ENCODE data around the gene STIM1. TPM values are rescaled to one million over a fixed set of nuclear protein-coding genes. Genes with fewer than 3 reads are reported as not detected.

Gene STIM1
- total RNA-seq, 1 donor from 2014 or later: 9.6 TPM

DNA sequence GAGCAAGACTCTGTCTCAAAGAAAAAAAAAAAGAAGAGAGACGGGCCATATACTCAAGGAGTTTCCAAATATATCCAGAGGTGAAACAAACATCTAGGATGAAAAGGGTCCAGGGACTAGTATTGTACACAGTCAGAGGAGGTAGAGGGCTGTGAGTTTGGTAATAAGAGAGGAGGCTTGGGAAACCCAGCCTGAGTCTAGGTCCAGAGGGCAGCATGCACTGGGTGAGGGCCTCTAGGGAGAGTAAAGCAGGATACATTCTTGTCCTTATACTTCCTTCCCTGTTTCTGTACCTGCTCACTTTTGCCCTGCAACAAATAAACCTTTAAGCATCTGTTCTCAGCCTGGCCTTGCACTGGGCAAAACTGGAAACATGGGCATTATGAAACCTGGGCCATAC is 31.5 kb downstream of the STIM1 start:
- TF ChIP-seq, protein P1, sequence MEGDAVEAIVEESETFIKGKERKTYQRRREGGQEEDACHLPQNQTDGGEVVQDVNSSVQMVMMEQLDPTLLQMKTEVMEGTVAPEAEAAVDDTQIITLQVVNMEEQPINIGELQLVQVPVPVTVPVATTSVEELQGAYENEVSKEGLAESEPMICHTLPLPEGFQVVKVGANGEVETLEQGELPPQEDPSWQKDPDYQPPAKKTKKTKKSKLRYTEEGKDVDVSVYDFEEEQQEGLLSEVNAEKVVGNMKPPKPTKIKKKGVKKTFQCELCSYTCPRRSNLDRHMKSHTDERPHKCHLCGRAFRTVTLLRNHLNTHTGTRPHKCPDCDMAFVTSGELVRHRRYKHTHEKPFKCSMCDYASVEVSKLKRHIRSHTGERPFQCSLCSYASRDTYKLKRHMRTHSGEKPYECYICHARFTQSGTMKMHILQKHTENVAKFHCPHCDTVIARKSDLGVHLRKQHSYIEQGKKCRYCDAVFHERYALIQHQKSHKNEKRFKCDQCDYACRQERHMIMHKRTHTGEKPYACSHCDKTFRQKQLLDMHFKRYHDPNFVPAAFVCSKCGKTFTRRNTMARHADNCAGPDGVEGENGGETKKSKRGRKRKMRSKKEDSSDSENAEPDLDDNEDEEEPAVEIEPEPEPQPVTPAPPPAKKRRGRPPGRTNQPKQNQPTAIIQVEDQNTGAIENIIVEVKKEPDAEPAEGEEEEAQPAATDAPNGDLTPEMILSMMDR (IDR thresholded peaks at IDR 0.05; ENCODE audit: partially characterized antibody, unreplicated experiment): no peak
- Mint-ChIP-seq H3K4me1 (ENCODE audit: low read depth, unreplicated experiment) (no peaks in the 10 kb centered on the region), H3K27ac (ENCODE audit: unreplicated experiment) (no peak overlapping the region), H3K27me3 (ENCODE audit: unreplicated experiment) (no peaks in the 10 kb centered on the region), H3K36me3 (ENCODE audit: unreplicated experiment) (no peaks in the 10 kb centered on the region), H3K4me3 (ENCODE audit: unreplicated experiment) (no peak overlapping the region), H3K9me3 (ENCODE audit: unreplicated experiment) (no peaks in the 10 kb centered on the region)
- no peak for DNase-seq

DNA sequence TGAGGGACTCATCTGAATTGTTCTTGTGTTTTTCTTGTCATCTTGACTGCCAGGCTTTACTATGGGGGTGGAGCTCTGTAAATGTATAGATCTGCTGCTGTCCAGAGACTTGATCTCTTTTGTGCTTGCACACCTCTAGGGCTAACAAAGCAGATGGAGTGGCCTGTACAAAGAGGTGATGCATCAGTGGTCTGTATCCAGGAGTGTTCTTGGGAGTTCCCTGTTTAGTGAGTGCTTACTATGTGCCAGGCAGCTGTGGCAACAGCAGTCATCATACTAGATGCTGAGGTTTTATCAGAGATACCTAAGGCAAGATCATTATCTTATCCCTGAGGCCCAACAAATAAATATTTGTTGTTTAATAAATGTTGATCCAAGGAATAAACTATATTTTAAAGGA is 33.4 kb downstream of the STIM1 start:
- H3K27me3 Mint-ChIP-seq (ENCODE audit: unreplicated experiment): no peaks in the 10 kb centered on the region
- H3K4me1 Mint-ChIP-seq (ENCODE audit: low read depth, unreplicated experiment): no peaks in the 10 kb centered on the region
- H3K27ac Mint-ChIP-seq (ENCODE audit: unreplicated experiment): no peak overlapping the region
- no peak for DNase-seq
- no peaks in the 10 kb centered on the region for H3K9me3 Mint-ChIP-seq (ENCODE audit: unreplicated experiment)
- no peak overlapping the region for H3K4me3 Mint-ChIP-seq (ENCODE audit: unreplicated experiment)
- TF ChIP-seq, protein P1 (IDR thresholded peaks at IDR 0.05; ENCODE audit: partially characterized antibody, unreplicated experiment): no peak
- no peaks in the 10 kb centered on the region for H3K36me3 Mint-ChIP-seq (ENCODE audit: unreplicated experiment)

DNA sequence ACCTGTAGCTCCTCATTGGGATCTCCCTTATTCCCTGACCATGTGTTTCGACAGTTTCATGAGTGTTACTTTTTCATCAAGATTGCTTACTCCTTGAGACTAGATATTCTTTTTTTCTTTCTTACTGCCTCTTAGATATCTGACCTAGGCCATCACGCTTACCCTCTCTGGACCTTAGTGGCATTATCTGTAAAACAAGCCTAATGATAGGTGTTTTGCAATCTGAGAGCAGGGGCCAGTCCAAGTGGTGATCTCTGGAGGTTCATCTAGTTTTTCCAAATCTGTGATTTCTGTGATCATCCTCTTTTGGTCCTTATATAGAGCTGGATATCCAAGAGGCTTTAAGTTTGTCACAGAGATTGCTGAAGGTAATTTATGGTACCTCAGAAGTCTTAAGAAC is 34.5 kb downstream of the STIM1 start:
- no peak overlapping the region for H3K4me3 Mint-ChIP-seq (ENCODE audit: unreplicated experiment)
- H3K4me1 Mint-ChIP-seq (ENCODE audit: low read depth, unreplicated experiment): no peaks in the 10 kb centered on the region
- no peaks in the 10 kb centered on the region for H3K9me3 Mint-ChIP-seq (ENCODE audit: unreplicated experiment)
- no peaks in the 10 kb centered on the region for H3K27me3 Mint-ChIP-seq (ENCODE audit: unreplicated experiment)
- TF ChIP-seq, protein P1 (IDR thresholded peaks at IDR 0.05; ENCODE audit: partially characterized antibody, unreplicated experiment): no peak
- H3K27ac Mint-ChIP-seq (ENCODE audit: unreplicated experiment): no peak overlapping the region
- no peak for DNase-seq
- H3K36me3 Mint-ChIP-seq (ENCODE audit: unreplicated experiment): no peaks in the 10 kb centered on the region

DNA sequence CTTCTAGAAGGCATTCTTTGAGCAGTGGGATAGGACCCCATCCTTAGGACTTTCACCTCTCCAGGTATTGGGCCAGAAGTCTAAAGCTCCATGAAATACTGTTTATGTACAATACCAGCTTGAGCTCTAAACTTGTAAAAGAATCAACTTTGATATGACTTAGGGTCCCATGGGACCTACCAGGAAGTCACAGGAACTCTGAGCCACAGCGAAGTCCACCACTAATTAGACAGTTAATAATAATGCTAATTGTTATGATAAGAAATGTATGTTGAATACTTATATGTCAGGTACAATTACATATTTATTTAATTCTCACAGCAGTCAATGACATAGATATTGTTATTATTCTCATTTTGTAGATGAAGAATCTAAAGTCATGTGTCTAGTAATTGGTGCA is 35.3 kb downstream of the STIM1 start:
- no peak overlapping the region for H3K27ac Mint-ChIP-seq (ENCODE audit: unreplicated experiment)
- H3K4me1 Mint-ChIP-seq (ENCODE audit: low read depth, unreplicated experiment): no peaks in the 10 kb centered on the region
- TF ChIP-seq, protein P1 (IDR thresholded peaks at IDR 0.05; ENCODE audit: partially characterized antibody, unreplicated experiment): no peak
- H3K9me3 Mint-ChIP-seq (ENCODE audit: unreplicated experiment): no peaks in the 10 kb centered on the region
- no peak for DNase-seq
- no peaks in the 10 kb centered on the region for H3K27me3 Mint-ChIP-seq (ENCODE audit: unreplicated experiment)
- H3K4me3 Mint-ChIP-seq (ENCODE audit: unreplicated experiment): no peak overlapping the region
- no peaks in the 10 kb centered on the region for H3K36me3 Mint-ChIP-seq (ENCODE audit: unreplicated experiment)

DNA sequence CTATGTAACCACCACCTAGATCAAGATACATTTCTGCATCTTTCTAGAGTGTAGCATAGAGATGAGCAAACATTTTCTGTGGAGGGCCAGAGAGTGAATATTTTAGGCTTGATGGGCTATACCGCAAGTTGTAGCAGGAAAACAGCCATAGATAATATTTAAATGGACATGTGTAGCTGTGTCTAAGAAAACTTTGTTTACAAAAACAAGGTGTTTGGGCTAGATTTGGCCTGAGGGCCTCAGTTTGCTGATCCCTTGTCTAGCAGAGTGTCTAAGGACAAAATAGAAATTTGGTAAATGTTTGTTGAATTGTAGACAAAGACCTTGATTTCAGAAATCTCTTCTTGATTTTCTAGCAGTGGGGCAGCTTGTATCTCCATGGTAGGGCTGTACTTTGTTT is 36.3 kb downstream of the STIM1 start:
- H3K9me3 Mint-ChIP-seq (ENCODE audit: unreplicated experiment): no peaks in the 10 kb centered on the region
- H3K4me1 Mint-ChIP-seq (ENCODE audit: low read depth, unreplicated experiment): no peaks in the 10 kb centered on the region
- no peak overlapping the region for H3K27ac Mint-ChIP-seq (ENCODE audit: unreplicated experiment)
- no peak overlapping the region for H3K4me3 Mint-ChIP-seq (ENCODE audit: unreplicated experiment)
- no peaks in the 10 kb centered on the region for H3K27me3 Mint-ChIP-seq (ENCODE audit: unreplicated experiment)
- no peak for DNase-seq
- TF ChIP-seq, protein P1 (IDR thresholded peaks at IDR 0.05; ENCODE audit: partially characterized antibody, unreplicated experiment): no peak
- no peaks in the 10 kb centered on the region for H3K36me3 Mint-ChIP-seq (ENCODE audit: unreplicated experiment)
